HG03095 (cell line): Measurements from ENCODE around the gene NEK2.
A peak's percentile ranks its signal among the peaks of the same experiment; 100 is the strongest.
"Not testable (repeated sequence)": the region's sequence is repeated elsewhere in the genome, so short reads cannot be mapped to it uniquely, and the experiment has no call there.

Experiments used
- ATAC-seq: cut with Tn5 transposase; IDR thresholded peaks from one replicate; pipeline ENCODE4 v1.9.1; 2021; ENCODE audit warnings: moderate library complexity; ENCODE audit not compliant: unreplicated experiment

NEK2 gene

DNA sequence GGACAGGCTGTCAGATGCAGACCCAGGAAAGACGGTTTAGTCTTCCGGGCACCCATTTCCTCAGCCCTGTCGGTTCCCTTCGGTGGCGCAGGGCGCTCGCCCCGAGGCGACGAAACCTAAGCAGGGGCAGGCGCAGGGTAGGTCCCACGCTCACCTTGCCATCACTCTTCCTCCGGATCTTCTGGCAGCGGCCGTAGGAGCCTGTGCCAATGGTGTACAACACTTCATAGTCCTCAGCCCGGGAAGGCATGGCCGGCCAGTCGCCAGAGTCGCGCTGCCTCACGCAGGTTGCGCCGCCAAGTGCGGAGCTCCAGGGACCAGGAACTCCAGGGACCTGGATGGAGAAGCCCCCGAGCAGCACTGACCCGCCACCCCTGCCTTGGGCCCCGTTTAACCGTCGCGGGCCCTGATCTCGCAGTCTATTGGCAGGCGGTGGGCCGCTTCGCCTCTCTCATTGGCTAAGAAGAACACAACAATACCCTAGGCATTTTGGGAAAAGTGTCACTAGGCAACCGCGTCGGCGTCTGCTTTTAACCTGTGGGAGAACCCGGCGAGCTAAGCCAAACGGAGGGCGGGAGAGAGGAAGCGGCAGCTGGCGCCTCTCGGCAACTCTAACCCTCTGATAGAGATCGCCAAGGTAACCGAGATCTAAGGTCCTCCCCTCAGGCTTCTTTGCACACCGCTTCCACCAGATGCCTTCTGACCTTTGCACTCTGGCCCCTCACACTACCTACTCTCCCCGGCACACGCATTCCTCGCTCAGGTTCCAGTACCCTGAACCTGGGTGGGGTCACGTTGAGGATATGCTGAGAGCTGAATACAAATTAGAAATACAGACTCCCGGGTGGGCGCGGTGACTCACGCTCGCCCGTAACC is at the start of gene NEK2:
NEK2 (minus strand) TSS at position 392 of the 876 bp plus-strand sequence; CDS start at position 250, 142 bp downstream.
- ATAC-seq: peak; percentile 94

GRCh38 chr1:211724687-211725196 is 49.3 kb upstream of the NEK2 start:
- no peak for ATAC-seq

GRCh38 chr1:211723273-211723672 is 47.9 kb upstream of the NEK2 start:
- no peak for ATAC-seq

GRCh38 chr1:211722277-211723175 is 47.1 kb upstream of the NEK2 start:
- no peak for ATAC-seq

DNA sequence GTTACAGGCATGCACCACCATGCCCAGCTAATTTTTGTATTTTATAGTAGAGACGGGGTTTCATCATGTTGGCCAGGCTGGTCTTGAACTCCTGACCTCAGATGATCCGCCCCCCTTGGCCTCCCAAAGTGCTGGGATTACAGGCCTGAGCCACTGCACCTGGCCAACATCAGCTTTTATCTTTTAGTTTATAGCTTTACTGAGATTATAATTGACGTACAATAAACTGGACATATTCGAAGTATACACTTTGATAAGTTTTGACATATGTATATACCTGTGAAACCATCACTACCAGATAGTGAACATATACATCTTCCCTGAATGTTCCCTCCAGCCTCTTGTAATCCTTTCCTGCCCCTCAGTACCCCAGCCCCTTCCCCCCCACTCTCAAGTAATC is 41.1 kb upstream of the NEK2 start:
- ATAC-seq: not testable (repeated sequence)

GRCh38 chr1:211715971-211716370 is 40.5 kb upstream of the NEK2 start:
- ATAC-seq: no peak

GRCh38 chr1:211714154-211714553 is 38.7 kb upstream of the NEK2 start:
- no peak for ATAC-seq

- no peak for ATAC-seq
These were observed 37.8 kb upstream of the NEK2 start for GRCh38 chr1:211713231-211713630.

DNA sequence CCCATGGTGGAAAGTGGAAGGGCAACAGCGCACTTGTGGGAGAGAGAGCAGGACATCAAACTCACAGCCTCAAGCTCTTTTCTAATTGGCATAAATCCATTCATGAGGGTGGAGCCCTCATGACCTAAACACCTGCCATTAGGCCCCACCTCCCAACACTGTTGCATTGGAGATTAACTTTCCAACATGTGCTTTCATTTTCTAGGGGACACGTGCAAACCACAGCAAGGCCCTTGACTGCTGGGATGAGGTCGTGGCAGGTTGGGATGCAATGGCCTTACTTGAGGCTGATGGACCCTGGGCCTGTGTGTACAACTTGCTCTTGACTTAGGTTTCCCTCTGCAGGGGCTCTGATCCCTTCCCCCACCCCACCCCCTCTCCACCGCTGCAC is 35.9 kb upstream of the NEK2 start:
- no peak for ATAC-seq

- ATAC-seq: no peak
These were observed 35.3 kb upstream of the NEK2 start for GRCh38 chr1:211710566-211711314.

- ATAC-seq: no peak
These were observed 33.5 kb upstream of the NEK2 start for GRCh38 chr1:211708926-211709325.

GRCh38 chr1:211708006-211708405 is 32.6 kb upstream of the NEK2 start:
- ATAC-seq: no peak

GRCh38 chr1:211705467-211706091 is 30.2 kb upstream of the NEK2 start:
- ATAC-seq: no peak

DNA sequence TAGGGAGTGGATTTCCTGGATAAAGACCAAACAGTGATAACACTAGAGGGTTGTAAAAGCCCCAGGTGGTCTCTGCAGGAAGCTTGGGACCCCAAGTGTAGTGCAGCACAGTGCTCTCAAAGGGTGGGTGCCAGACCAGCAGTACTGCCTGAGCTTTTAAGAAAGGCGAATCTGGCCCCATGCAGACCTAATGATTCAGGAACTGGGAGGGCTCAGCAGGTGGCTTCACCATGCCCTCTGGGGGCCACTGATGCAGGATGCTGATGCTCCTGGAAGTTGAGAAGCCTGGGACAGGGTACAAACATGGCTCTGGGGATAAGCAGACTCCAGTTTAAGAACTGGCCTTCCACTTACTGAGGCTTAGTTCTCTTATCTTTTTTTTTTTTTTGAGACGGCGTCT is 29.1 kb upstream of the NEK2 start:
- ATAC-seq: no peak

DNA sequence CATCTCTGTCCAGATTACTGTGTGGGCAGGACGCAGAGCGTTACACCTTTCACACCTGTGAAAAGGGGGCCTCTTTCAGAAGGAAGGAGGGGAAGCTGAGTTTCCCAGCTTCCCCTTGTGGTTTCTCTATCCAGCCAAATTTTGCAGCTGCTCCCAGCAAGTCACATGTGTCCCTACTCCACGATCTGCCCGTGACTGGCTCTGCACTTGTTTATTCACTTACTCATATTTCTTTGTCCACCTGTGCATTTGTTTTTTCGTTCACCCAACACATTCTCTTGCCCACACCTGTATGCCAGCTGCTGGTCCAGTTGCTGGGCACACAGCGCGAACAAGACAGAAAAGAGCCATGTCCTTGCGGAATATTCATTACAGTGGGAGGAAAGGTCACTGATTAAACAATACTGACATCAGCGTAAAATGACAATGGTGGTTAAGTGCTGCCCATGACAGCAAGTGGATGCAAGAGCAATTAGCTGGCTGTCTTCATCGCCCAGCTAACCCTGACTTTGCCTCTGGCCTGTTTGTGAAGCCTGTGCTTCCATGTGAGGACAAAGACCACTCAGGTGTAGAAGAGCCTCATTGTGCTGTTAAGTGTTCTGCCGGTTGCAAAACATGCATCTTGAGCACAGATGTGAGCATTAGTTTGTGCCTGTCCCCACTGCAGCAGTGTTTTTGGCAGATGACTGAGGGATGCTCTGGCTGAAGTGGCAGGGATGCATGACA is 28.6 kb upstream of the NEK2 start:
- ATAC-seq: no peak

DNA sequence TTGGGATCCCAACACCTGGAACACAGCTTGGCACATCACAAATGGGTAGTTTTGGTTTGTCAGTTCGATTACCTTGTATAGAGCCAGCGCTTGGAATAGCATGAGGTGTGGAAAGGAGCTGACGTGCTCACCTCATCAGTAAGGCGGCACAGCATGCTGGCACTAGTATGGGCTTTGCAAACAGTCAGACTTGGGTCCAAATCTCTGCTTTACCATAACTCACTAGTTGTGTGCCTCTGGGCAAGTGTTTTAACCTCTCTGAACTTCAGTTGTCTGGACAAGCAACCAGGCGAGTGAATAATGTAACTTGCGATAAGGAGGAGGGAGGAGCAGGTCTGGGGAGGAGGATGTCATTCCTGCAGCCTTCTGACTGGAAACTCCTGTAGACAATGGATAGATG is 26.3 kb upstream of the NEK2 start:
- no peak for ATAC-seq

DNA sequence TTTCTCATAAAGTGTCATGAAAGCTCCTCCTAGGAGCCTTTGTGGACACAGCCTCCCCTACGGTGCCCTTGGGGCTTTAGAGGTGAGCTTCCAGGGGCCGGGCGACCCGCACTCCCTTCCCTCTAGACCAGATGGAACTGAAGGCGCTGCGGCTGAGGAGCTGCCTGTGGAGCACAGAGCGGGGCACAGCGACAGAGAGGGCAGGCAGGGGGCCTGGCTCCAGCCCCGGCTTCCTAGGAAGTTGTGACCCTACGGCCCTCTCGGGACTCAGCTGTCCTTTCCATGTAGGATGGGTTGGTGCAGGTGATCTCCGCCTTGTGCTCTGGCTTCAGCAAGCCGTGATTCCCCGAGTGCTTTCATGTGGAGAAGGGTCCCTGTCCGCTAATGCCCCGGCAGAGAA is 23.6 kb upstream of the NEK2 start:
- ATAC-seq: no peak

DNA sequence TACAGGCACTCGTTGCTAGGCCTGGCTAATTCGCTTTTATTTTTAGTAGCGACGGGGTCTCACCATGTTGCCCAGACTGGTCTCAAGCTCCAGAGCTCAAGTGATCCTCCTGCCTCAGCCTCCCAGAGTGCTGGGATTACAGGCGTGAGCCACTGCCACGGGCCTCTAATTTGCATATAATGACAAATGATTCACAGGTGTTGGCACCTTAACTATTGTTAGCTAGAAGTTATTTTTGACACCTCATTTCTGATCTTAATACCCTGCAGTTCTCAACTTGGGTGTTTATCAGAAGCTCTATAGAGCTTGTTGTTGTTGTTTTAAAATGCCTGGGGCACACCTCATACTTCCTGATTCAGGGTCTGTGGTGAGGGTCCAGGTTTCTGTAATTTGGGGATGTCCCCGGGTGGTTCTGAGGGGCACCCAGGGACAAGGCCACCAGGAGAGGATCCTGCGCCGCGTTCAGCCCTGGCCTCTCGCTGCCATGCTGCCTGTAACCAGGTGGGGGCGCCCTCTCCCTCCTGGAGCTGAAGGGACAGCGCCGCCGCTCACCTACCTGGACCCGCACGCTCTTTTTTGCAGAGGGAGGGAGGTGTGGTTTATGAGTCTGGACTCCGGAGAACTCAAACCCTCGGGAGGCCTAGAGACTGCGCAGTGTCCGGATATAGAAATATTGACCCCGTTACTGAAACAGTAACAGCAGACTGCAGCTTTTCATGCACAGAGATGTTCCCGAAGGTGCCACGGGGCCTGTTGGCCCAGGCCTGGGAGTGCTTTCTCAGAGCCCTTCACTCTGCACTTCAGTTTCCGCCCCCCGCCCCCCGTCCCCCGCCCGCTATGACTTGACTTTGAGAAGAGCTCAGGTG is 23.0 kb upstream of the NEK2 start:
- peak; percentile 42 for ATAC-seq

GRCh38 chr1:211697356-211697755 is 21.9 kb upstream of the NEK2 start:
- ATAC-seq: peak; percentile 75
